ENCODE results near the gene COL18A1. TPM values are rescaled to one million over a fixed set of nuclear protein-coding genes. Genes with fewer than 3 reads are reported as not detected.

Gene COL18A1
- total RNA-seq, 4 donors from 2014 or later, result 18.6 to 85.0 (median 33.0) TPM

DNA sequence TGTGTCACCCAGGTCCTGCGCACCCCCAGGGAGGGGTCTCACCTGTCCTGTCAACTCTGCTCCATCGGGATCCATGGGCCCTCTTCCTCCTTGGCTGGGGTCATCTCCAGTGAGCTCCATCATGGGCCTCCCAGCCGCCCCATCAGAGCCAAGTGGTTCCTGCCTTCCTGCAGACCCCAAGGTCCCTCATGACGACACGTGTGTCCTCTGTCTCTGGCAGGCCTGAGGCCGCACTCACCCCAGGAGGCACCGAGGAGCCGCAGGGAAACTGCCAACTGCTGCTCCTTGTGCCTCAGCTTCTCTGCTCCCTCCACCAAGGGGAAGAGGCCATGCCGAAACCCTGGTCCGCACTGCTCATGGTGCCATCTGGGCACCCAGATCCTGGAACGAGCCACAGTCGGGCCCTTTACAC is 46.8 kb downstream of the COL18A1 start:
- DNase-seq, result no peak
- Histone ChIP-seq H3K27ac (peak overlapping the region in 1 of 4 donors; percentile 13), H3K27me3 (no peaks in the 10 kb centered on the region), H3K9me3 (no peaks in the 10 kb centered on the region), H3K36me3 (no peaks in the 10 kb centered on the region), H3K4me1 (peaks cover 0 to 4% (median 0%) of the 10 kb centered on the region in 4 donors), H3K4me3 (no peak overlapping the region)
- TF ChIP-seq CTCF (IDR thresholded peaks at IDR 0.05), result no peak
- no peak for TF ChIP-seq POLR2A (IDR thresholded peaks at IDR 0.05)

DNA sequence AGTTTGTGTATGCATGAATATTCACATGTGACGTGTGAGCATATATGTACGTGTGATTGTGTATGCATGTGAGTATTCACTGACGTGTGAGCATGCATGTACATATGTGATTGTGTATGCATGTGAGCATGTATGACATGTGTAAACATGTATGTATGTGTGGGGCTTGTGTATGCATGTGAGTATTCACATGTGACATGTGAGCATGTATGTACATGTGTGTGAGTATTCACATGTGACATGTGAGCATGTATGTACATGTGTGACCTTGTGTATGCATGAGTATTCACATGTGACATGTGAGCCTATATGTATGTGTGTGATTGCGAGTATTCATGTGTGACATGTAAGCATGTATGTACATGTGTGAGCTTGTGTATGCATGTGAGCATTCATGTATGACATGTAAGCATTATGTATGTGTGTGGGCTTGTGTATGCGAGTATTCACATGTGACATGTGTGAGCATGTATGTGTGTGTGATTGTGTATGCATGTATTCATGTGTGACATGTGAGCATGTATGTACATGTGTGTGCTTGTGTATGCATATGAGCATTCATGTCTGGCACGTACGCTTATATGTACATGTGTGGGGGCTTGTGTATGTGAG is 47.8 kb downstream of the COL18A1 start:
- H3K27me3 ChIP-seq, result no peaks in the 10 kb centered on the region
- no peak for TF ChIP-seq POLR2A (IDR thresholded peaks at IDR 0.05)
- TF ChIP-seq CTCF (IDR thresholded peaks at IDR 0.05), result no peak
- no peak for DNase-seq
- H3K36me3 ChIP-seq, result no peaks in the 10 kb centered on the region
- H3K4me1 ChIP-seq, result peaks cover 0 to 7% (median 0%) of the 10 kb centered on the region in 4 donors
- no peaks in the 10 kb centered on the region for H3K9me3 ChIP-seq
- no peak overlapping the region for H3K4me3 ChIP-seq
- H3K27ac ChIP-seq, result no peak overlapping the region

DNA sequence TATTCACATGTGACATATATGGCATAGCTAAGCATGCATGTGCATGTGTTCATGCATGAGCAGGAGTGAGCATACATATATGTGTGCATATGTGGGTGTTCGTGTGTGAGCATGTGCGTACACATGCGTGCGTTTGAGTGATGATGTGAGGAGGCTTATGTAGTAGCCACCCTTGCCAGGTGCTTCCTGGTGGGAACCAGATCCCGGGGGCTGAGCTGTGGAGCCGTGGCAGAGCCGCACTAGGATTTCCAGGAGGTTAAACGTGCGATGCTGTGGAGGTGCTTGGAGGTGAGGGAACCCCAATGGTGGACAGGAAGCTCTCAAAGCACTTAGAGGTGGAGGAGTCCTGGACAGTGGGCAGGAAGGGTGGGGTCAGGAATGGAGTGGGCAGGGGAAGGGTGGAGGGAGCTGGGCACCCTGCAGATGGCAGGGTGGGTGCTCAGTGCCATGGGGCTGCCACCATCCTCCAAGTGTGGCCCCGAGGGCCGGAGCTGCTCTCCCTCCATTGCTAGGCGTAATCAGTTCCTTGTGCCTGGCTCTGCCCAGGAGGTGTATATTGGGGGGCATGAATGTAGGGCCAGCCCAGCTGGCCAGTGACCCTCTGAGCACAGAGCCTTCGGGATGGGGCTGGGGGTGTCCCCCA is 48.5 kb downstream of the COL18A1 start:
- Histone ChIP-seq H3K9me3 (no peaks in the 10 kb centered on the region), H3K36me3 (no peaks in the 10 kb centered on the region), H3K27me3 (no peaks in the 10 kb centered on the region), H3K27ac (no peak overlapping the region), H3K4me3 (no peak overlapping the region), H3K4me1 (peaks cover 0 to 9% (median 0%) of the 10 kb centered on the region in 4 donors)
- no peak for DNase-seq
- TF ChIP-seq CTCF (IDR thresholded peaks at IDR 0.05) (no peak), POLR2A (IDR thresholded peaks at IDR 0.05) (no peak)

- Histone ChIP-seq H3K4me3 (no peak overlapping the region), H3K27ac (peak overlapping the region in 2 of 4 donors; percentile 22 to 25)
- no peak for DNase-seq
Measured at GRCh38 chr21:45454060-45454925, 49.3 kb downstream of the COL18A1 start.

More at GRCh38 chr21:45454060-45454925, 49.3 kb downstream of the COL18A1 start:
- Histone ChIP-seq H3K36me3 (no peaks in the 10 kb centered on the region), H3K4me1 (peaks cover 0 to 9% (median 0%) of the 10 kb centered on the region in 4 donors), H3K27me3 (no peaks in the 10 kb centered on the region), H3K9me3 (no peaks in the 10 kb centered on the region)
- TF ChIP-seq POLR2A (IDR thresholded peaks at IDR 0.05), result no peak
- TF ChIP-seq CTCF (IDR thresholded peaks at IDR 0.05), result no peak
